ENCODE results near the gene CHTF18.

Gene CHTF18

DNA sequence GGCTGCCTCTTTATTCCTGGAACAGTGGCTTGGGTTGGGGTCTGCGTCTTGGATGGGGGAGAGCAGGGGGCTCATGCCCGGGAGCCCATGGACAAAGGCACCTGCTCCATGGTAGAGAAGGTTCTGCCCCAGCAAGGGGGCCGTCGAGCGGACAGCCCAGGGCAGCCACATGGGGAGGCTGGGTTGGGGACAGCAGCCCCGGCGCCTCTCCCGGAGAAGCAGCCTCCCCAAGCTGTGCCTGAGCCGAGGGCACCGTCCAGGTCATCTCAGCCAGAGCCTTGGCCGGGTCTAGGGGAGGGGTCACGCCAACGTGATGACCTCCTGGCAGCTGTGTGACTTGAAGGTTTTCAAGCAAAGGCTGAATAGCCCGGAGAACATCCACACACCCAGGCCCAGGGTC, 45.0 kb downstream of the CHTF18 start:
- H3K4me3 ChIP-seq (ENCODE audit: low read depth, low read length) = no peak overlapping the region
- no peaks in the 10 kb centered on the region for H3K4me1 ChIP-seq (ENCODE audit: control insufficient read depth, insufficient read depth, low read length)
- no peak overlapping the region for H3K27ac ChIP-seq (ENCODE audit: extremely low read depth, low read depth, low read length)
- CTCF ChIA-PET = no interaction called here
- no peaks in the 10 kb centered on the region for H3K36me3 ChIP-seq (ENCODE audit: control insufficient read depth in 2 of 2, insufficient read depth in 1 of 2, low read length in 2 of 2)
- POLR2A ChIA-PET = no interaction called here
- H3K9me3 ChIP-seq (ENCODE audit: control insufficient read depth, insufficient read depth, low read depth, low read length) = no peaks in the 10 kb centered on the region
- TF ChIP-seq ZNF629 (tag by site-specific recombination; IDR thresholded peaks at IDR 0.05) (no peak), ZNF433 (tag by site-specific recombination; IDR thresholded peaks at IDR 0.05; ENCODE audit: low read depth) (no peak), ZNF362 (tag by site-specific recombination; IDR thresholded peaks at IDR 0.05) (no peak), ZSCAN5A (tag by site-specific recombination; IDR thresholded peaks at IDR 0.05) (no peak), ZNF2 (tag by site-specific recombination; IDR thresholded peaks at IDR 0.05) (no peak), ZSCAN30 (tag by site-specific recombination; IDR thresholded peaks at IDR 0.05) (no peak), PATZ1 (tag by site-specific recombination; IDR thresholded peaks at IDR 0.05) (no peak), MEIS1 (CRISPR knock-in tag; IDR thresholded peaks at IDR 0.05; ENCODE audit: borderline replicate concordance) (no peak), ZNF366 (tag by site-specific recombination; conservative IDR thresholded peaks at IDR 0.05) (no peak), ZNF394 (tag by site-specific recombination; IDR thresholded peaks at IDR 0.05; ENCODE audit: borderline replicate concordance) (no peak), KLF16 (tag by site-specific recombination; IDR thresholded peaks at IDR 0.05) (no peak), PBX3 (CRISPR knock-in tag; IDR thresholded peaks at IDR 0.05) (no peak), SCRT2 (tag by site-specific recombination; IDR thresholded peaks at IDR 0.05) (no peak), ZNF529 (tag by site-specific recombination; IDR thresholded peaks at IDR 0.05; ENCODE audit: insufficient replicate concordance) (no peak), ZNF211 (tag by site-specific recombination; IDR thresholded peaks at IDR 0.05; ENCODE audit: low read depth) (no peak), ZNF510 (tag by site-specific recombination; IDR thresholded peaks at IDR 0.05; ENCODE audit: insufficient replicate concordance) (no peak)
- TF ChIP-seq, protein P1, sequence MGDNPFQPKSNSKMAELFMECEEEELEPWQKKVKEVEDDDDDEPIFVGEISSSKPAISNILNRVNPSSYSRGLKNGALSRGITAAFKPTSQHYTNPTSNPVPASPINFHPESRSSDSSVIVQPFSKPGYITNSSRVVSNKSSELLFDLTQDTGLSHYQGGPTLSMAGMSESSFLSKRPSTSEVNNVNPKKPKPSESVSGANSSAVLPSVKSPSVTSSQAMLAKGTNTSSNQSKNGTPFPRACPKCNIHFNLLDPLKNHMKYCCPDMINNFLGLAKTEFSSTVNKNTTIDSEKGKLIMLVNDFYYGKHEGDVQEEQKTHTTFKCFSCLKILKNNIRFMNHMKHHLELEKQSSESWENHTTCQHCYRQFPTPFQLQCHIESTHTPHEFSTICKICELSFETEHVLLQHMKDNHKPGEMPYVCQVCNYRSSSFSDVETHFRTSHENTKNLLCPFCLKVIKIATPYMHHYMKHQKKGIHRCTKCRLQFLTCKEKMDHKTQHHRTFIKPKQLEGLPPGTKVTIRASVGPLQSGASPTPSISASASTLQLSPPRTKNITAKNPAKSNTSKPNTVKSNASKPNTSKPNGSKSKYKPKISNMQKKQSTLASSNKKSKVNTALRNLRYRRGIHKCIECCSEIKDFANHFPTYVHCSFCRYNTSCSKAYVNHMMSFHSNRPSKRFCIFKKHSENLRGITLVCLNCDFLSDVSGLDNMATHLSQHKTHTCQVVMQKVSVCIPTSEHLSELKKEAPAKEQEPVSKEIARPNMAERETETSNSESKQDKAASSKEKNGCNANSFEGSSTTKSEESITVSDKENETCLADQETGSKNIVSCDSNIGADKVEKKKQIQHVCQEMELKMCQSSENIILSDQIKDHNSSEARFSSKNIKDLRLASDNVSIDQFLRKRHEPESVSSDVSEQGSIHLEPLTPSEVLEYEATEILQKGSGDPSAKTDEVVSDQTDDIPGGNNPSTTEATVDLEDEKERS (tag by site-specific recombination; IDR thresholded peaks at IDR 0.05) = no peak
- TF ChIP-seq, protein P2, sequence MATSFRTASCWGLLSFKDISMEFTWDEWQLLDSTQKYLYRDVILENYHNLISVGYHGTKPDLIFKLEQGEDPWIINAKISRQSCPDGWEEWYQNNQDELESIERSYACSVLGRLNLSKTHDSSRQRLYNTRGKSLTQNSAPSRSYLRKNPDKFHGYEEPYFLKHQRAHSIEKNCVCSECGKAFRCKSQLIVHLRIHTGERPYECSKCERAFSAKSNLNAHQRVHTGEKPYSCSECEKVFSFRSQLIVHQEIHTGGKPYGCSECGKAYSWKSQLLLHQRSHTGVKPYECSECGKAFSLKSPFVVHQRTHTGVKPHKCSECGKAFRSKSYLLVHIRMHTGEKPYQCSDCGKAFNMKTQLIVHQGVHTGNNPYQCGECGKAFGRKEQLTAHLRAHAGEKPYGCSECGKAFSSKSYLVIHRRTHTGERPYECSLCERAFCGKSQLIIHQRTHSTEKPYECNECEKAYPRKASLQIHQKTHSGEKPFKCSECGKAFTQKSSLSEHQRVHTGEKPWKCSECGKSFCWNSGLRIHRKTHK (tag by site-specific recombination; IDR thresholded peaks at IDR 0.05) = no peak
